Eye (tissue), 1 donor: Measurements from ENCODE around the gene MELTF.

ENCODE experiments used
- DNase-seq: peaks from one replicate; pipeline ENCODE4 v3.0.0-alpha.2; 2015

Gene MELTF

DNA sequence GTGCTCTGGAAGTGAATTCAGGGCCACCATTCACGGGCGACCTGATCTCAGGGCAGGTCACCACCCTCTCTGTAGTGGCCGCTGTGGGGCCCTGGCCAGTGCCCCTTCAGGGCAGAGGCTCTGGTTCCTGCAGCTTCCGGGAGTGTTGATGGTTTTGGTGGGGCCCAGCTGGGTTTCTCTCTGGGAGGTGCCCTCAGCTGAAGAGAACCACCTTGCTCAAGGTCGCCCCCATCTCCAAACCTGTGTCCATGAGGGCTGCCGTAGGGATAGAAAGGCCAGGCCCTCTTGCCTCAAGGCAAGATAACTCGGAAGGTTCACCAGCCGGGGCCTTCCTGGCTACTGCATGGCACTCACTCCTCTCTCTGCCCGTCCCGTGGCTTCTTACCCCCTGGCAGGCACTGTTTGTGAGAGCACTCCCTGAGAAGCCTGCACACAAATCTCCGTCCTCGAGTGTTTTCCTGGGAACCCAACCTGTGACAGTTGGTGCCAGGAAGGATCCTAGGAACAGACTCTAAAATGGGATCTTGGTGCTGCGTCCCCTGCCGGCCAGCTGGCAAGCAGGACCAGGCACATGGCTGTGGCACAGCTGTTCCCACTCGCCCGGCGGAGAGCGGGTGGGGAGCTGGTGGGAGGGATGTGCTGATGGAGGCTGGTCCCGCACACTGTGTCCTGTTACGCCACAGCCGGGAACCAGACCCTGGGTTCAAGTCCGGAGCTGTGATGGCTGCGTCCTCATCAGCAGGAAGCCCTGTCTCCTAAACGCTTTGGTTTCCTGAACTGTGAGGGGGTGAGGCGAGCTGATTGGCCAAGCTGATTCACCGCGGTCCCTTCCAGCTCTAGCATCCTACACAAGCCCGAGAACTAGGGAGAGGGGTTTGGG, 37.8 kb downstream of the MELTF start:
- DNase-seq = no peak

DNA sequence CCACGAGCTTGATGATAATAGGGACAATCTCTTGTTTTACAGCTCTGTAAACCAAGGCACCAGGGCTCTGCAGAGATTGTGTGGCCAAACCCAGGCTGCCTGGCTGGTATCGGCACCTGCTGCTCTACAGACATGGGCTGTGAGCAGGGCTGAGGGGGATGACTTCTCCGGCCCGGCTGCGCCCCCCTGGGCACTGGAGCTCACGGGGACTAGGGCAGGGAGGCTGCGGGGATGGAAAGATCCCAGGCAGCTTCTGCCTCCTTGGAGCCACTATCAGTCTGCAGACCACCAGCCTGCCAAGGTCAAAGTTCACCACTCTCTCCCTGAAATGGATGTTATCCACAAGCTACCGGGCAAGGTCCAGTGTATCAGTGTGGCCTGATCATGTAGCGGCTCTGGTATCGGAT, 39.0 kb downstream of the MELTF start:
- DNase-seq = no peak

DNA sequence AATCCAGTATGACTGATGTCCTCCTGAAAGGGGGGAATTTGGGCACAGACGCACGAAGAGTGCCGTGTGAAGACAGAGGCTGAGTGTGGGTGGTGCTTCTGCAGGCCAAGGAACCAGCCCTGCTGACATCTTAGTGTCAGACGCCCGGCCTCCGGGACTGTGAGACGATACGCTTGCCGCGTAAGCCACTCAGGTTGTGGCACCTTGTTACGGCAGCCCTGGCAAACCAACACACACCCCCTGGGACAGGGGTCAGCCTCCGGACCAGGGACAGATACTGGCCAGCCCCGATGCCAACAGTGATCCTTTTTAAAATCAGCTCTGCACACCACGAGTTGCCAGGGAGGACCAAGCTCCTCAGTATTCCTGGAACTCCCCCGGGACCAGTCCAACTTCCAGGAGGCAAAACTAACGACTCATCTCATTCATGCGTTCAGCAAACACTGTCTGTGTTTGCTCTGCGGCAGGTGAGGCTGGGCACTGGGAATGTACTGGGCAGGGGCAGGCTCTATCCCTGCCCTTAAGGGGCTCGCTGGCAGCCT, 39.8 kb downstream of the MELTF start:
- no peak for DNase-seq

DNA sequence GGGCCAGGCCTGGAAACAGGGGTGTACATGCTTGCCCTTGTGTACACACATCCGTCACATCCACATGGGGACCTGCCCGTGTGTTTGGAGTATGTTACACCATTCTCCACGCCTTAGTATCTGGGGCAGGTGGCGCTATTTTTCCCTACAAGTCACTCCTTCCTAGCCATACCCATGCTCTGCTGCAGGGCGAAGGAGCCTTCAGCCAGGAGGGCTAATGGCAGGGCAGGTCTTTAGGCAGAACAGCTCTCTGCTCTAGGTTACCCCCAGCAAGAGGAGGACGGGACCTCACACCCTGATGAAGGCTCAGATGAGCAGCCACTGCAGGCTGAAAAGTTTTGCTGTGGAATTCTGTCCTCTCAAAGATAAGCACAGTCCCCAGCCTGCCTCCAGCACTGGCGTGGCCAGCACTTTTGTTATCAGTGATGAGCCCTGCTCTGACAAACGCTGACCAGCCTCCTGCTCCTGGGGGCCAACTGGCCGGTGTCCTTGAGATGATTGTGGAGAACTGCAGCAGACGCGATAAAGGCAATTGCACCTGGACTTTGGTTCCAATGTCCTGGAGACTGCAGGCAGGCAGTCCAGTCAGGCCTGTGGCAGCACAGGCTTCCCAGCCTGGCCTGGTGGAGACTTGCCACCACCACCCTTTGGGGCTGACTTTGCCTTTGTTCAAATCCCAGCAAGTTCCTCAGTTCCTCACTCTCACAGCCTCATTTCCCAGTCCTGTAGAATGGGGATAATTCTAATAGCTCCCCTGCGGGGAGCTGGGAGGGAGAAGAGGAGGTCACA, 41.2 kb downstream of the MELTF start:
- no peak for DNase-seq

DNA sequence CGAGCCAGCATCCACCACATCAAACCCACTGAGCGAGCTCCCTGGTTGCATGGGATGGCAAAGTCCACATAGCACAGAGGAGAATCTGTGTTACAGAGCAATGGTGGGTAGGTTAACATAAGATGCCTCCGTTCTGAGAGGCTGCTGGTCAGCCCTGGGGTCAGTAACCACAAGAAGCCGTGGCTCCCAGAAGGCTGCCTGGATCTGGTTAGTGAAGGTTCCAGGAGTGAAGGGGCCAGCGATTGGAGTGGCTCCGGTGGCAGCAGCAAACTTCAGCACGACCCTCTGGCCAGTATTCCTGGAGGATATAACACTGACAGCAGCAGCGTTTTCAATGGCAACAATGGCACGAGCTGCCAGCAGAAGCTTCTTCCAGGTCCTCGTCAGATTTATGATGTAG, 42.6 kb downstream of the MELTF start:
- DNase-seq = no peak

DNA sequence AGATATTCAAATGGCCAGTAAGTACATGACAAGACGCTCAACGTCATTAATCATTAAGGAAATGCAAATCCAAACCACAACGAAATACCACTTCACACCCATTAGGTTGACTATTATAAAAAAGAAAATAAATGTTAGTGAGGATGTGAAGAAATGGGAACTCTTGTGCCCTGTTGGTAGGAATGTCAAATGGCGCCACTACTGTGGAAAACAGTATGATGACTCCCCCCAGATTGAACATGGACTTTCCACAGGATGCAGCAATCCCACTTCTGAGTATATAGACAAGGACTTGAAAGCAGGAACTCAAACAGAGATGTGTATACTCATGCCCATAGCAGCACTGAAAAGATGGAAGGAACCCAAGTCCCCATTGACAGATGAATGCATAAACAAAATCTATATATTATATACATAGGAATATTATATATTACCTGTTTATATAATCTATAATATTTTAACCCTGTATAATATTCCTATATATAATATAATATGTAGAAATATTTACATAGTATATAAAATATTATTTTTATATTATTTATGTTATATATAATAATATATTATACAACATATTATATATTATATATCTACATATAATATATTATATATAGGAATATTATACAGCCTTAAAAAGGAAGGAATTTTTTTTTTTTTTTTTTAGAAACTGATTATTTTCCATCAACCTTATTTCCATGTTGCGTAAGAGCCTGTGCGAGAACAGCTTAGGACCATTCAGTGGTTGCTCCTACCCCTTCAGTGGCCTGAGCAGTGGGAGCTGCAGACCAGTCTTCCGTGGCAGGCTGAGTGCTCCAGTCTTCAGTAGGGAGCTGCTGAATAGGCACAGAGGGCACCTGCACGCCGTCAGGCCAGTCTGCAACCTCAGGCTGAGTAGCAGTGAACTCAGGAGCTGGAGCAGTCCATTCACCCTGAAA, 43.4 kb downstream of the MELTF start:
- DNase-seq = no peak

DNA sequence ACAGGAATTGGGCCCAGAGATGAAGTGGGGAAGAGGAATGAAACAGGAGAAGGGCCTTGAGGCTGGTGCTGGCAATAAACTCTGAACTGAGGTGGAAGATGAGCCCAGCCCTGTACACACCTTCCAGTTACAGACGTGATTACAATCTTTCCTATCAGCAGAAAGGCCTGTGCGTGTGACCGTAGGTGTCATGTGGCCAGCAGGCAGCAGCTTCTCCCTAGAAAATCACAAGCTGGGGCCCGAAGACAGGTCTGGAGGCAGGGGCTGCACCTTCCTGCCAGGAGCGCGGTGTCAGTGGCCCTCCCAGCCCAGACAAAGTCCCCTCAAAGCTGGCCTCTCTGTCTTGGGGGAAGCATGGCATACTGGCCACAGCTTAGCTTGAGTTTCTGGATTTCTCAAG, 44.3 kb downstream of the MELTF start:
- no peak for DNase-seq

DNA sequence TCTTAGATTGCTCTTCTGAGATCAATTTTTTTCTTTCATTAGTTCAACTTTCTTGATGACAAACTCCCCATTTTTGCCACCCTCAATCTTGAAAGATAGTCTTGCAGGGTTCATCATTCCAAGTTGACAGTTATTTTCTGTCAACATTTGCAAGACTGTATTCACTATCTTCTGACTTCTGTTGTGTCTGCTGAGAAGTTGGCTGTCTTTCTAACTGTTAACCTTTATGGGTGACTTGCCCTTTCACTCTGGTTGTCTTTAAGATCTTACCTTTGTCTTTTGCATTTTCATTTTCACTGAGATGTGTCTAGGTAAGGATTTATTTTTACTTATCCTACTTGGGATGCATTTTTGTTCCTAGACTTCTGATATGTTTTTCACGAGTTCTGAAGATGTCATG, 46.4 kb downstream of the MELTF start:
- no peak for DNase-seq

DNA sequence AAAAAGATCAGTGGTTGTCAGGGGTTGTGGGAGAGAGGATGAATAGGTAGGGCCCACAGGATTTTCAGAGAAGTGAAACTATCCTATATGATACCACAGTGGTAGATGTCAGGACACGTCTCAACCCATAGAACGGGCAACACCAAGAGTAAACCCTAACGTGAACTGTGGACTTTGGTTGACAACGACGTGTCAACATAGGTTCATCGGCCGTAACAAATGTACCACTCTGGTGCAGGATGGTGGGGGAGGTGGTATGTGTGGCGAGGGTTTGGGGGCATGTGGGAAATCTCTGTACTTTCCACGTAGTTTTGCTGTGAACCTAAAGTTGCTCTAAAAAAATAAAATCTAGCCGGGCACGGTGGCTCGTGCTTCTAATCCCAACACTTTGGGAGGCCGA, 48.0 kb downstream of the MELTF start:
- no peak for DNase-seq

DNA sequence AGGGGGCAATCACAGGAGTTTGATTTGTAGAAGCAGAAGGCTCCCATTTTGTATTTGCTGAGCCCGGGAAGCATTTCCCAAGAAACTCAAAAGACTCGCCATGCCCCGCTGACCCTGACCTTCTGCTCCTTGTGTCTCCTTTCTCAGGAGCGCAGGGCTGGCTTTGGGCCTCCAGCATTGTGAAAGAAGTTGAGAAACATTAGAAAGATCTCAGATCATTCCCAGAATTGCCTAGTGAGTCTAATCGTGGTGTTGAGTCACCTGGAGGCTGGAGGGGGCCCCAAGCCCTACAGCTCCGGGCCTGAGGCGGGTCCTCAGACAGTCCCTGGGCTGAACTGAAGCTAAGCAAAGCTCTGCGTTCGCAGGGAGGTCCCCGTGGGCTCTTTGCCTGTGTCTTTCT, 50.1 kb downstream of the MELTF start:
- no peak for DNase-seq

DNA sequence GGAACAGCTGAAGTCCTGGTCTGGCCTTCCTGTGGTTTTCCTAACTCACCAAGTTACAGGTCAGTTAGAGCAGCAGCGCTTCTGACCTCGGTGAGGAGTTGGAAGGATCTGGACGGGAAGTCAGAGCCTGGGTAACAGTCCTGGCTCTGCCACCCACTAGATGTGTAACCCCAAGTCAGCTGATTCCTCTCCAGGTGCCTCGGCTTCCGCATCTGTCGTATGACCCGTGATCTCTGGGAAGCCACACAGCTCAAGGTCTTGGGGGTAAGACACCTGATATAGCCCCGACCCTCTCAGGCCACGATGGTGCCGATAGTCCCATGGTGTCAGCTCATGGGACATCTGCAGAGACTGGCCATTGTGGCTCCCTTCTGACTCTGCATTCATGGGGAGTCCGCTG, 52.7 kb downstream of the MELTF start:
- no peak for DNase-seq

DNA sequence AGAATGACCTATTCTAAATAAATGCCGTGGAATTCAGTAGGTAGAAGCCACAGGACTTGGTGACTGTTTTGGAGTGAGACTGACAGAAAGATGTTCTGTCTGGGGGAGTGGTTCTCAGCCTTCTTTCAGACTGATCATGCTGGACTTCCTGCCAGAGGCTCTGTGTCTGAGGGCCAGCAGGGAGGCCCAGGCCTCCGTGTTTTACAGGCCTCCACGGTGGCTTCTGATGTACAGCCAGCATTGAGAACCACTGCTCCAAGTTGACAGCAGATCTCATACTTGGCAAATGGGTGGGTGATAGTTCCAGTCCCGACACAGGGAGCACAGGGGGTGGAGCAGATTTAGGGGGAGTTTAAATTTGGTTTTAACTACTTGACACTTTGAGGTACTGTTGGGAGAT, 54.3 kb downstream of the MELTF start:
- no peak for DNase-seq

DNA sequence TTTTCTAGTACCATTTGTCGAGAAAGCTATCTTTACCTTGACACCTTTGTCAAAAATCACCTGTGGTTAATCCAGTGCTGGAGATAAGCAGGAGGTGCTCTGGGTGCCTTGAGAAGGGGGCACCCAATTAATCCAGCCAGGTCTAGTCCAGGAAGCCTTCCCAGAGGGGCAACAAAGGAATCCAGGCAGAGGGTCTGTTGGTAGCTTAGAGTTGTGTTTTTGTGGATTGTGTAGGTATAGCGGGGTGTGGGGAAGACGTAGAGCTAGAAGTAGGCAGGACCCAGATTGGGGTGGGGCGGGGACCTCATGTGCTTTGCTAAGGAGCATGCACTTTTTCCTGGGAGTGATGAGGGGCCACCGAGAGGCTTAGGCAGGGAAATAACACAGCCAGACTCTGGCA, 55.0 kb downstream of the MELTF start:
- DNase-seq = no peak

DNA sequence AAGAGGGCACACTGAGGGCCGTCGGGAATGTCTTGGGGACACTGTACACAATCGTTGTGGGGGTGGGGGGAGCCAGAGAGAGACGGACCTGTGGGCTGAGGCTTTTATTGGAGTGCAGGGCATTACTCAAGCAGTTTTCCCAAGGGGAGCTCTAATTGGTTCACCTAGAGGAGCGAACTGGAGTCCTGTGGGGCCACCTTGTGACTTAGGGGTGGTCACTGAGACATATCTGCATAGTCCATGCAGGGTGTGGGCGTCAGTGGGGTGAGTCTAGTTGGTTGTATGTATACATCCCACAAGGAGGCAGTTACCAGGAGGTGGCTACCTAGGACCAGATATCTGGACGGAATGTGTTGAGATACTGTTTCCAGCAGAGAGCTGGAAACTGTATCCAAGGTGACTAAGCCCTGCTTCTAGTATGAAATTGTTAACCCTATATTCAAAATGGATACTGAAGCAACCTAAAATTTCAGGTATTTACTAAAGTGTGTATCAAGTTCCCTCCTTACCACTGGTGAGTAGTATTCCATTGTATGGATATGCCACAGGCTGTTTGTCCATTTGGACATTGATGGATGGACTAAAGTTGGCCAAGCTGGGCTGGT, 58.4 kb downstream of the MELTF start:
- no peak for DNase-seq

DNA sequence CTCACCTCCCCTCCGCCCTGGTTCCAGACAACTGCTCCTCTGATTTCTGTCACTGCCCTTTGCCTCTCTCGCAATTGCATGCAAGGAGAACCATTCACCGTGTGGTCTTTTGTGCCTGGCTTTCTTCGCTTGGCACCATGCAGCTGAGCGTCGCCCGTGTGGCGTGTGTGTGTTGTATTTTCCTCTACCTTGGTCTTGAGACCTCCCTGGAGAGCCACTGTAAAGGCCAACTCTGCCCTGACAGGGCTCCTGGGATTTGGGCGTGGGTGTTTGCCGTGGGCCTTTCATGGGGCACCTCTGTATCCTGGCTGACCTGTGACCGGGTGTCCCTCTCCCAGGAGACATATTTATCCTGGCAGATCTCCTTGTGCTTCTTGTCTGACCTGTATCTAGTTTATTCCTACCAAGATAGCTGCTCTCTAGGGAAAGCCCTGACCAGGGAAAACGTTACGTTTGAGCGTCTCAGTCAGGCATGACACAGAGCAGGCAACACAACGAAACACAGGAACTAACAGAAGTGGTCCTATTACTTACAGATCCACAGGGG, 59.0 kb downstream of the MELTF start:
- no peak for DNase-seq

DNA sequence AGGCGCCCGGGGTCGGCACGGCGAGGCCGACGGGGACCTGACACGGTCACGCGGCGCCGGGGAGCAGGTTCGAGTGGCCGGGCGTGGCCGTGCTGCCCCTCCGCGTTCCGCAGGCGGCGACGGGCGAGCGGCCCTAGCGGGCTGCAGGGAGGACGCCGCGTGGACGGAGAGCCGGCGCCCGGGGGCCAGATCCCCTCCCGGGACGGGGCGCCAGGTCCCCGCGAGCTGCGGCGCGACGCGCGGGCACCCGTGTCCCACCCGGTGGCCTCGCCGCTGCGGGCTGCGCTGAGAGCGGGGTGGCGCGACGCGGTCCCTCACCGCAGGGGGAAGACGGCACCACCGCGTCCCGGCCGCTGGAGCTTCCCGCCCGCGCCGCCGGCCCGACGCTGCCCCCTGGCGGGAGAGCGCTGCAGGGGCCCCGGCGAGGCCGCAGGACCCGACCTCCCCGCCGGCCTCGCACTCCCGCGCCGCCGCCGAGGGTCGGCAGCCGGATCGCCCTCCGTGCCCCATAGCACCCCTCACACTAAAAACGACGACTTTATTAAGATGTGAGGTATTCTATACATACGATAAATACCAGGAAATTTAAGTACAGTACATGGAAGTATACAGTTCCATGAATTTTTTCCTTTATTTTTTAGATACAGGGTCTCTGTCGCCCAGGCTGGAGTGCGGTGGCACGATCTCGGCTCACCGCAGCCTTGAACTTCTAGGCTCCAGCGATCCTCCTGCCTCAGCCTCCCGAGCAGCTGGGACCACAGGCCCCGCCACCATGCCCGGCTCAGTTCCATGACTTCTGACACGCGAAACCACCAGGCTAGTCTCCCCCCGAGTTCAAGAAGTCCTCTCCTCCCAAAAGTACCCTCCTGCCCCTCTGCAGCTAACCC, 59.7 kb downstream of the MELTF start:
- DNase-seq = peak; percentile 82

DNA sequence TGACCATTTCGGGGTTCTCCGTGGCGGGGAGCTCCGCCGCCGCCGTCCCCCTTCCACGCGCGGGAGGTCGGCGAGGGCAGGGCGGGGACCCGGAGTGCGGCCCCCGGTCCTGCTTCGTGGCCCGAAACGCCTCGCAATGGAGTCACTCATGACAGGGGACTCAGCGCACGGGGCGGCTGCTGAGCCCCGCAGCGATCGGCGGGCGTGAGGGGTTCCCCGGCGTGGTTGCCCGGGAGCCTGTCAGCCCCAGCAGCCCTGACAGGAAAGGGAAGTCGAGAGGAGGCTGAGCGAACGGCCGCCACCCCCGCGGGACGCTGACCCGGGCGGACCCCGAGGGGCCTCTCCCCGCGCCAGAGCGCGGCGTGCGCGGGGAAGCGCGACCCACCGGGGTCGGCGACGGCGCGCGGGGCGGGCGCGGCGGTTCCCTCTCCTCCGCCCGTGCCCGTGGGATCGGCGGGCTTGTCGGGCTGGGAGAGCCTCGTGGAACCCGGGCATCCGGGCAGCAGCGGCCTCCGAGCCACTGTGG, 60.4 kb downstream of the MELTF start:
- peak; percentile 65 for DNase-seq

DNA sequence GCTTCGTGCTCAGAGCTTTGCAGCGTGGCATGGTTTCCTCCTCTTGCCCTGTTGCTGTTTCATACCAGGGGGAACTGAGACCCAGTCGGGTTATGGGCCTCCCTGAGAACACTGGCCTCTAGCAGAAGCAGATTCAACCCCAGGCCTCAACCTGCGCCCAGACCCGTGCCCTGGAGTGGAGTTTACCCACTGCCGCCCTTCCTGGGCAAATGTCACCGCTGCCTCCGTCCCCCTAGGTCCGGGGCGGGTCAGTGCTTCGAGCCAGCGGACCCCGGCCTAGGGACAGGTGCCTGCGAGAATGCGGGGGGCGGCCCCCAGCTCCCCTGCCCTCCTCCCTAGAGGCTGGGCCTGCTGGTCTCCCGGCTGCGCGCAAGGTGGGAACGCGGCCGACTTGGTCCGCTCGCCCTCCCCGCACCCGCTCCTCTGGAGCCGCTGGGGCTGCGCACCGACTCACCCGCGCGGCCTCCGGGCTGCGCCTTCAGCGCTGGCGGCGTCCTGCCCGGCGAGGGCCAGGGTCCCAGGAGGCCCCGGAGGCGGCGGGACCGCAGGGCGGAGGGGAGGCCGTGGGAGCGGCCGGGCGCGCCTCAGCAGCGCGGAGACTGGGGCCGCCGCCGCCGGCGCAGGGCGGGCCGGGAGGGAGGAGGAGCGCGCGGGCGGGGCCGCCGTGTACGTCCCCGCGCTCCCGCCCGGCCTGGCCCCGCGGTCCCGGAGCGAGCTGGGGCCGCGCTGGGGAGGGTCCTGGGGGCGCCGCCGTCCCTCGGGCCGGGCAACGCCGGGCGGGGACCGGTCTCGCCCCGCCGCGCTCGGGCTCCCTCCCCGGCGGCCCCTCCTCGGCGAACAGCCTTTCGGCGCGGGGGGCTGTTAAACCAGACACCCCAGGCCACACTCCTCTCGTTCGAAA, 61.1 kb downstream of the MELTF start, which contains the start of gene PIGZ:
TSS of gene PIGZ (minus strand) at position 601 of the 901 bp plus-strand sequence. CDS start 16,802 bp downstream, outside the sequence.
- DNase-seq = peak; percentile 52
